ENCODE measurements around the gene SNTB2.
A peak's percentile ranks its signal among the peaks of the same experiment; 100 is the strongest.

SNTB2 gene

GRCh38 chr16:69182730-69183416, 4.1 kb upstream of the SNTB2 start:
- DNase-seq, result peak; percentile 29

GRCh38 chr16:69187446-69188235, 677 bp downstream of the SNTB2 start:
- DNase-seq, result no peak

GRCh38 chr16:69188236-69188549, 1.2 kb downstream of the SNTB2 start:
- no peak for DNase-seq

- no peak for DNase-seq
Measured at GRCh38 chr16:69188716-69189115, 1.8 kb downstream of the SNTB2 start.

- no peak for DNase-seq
Measured at GRCh38 chr16:69190046-69190588, 3.2 kb downstream of the SNTB2 start.

- DNase-seq, result no peak
Measured at GRCh38 chr16:69190598-69190997, 3.6 kb downstream of the SNTB2 start.

- DNase-seq, result no peak
Measured at GRCh38 chr16:69191136-69191535, 4.2 kb downstream of the SNTB2 start.

GRCh38 chr16:69193855-69194254, 6.9 kb downstream of the SNTB2 start:
- DNase-seq, result no peak

GRCh38 chr16:69194488-69194887, 7.5 kb downstream of the SNTB2 start:
- DNase-seq, result no peak

GRCh38 chr16:69195369-69196029, 8.5 kb downstream of the SNTB2 start:
- no peak for DNase-seq

- DNase-seq, result no peak
Measured at GRCh38 chr16:69197573-69197972, 10.6 kb downstream of the SNTB2 start.

GRCh38 chr16:69199382-69199781, 12.4 kb downstream of the SNTB2 start:
- DNase-seq, result no peak

GRCh38 chr16:69201291-69201690, 14.3 kb downstream of the SNTB2 start:
- DNase-seq, result no peak

- DNase-seq, result no peak
Measured at GRCh38 chr16:69201787-69202186, 14.8 kb downstream of the SNTB2 start.

- DNase-seq, result no peak
Measured at GRCh38 chr16:69204172-69204571, 17.2 kb downstream of the SNTB2 start.

GRCh38 chr16:69209735-69210134, 22.8 kb downstream of the SNTB2 start:
- no peak for DNase-seq

GRCh38 chr16:69217433-69217832, 30.5 kb downstream of the SNTB2 start:
- DNase-seq, result no peak

- DNase-seq, result no peak
Measured at GRCh38 chr16:69219279-69219678, 32.3 kb downstream of the SNTB2 start.

- no peak for DNase-seq
Measured at GRCh38 chr16:69223882-69224281, 36.9 kb downstream of the SNTB2 start.

- no peak for DNase-seq
Measured at GRCh38 chr16:69225121-69225520, 38.2 kb downstream of the SNTB2 start.

- DNase-seq, result no peak
Measured at GRCh38 chr16:69233124-69233523, 46.2 kb downstream of the SNTB2 start.

GRCh38 chr16:69234460-69234859, 47.5 kb downstream of the SNTB2 start:
- DNase-seq, result no peak

GRCh38 chr16:69236319-69236718, 49.4 kb downstream of the SNTB2 start:
- DNase-seq, result no peak

- DNase-seq, result no peak
Measured at GRCh38 chr16:69237296-69237695, 50.3 kb downstream of the SNTB2 start.

Measured in NCI-H510A (cell line).